Measurements from ENCODE around the gene ASGR2. TPM values are rescaled to one million over a fixed set of nuclear protein-coding genes. Genes with fewer than 3 reads are reported as not detected.
"Not testable (repeated sequence)": the region's sequence is repeated elsewhere in the genome, so short reads cannot be mapped to it uniquely, and the experiment has no call there.

Gene ASGR2
- total RNA-seq, result not detected

- no peak for DNase-seq
- no peak within 1 kb of the TSS for H3K4me3 Mint-ChIP-seq
- POLR2A ChIA-PET, result no interaction called here
- no peaks in the 10 kb centered on the region for H3K9me3 Mint-ChIP-seq (ENCODE audit: insufficient read depth)
- H3K36me3 Mint-ChIP-seq (ENCODE audit: low read depth), result no peaks in the 10 kb centered on the region
- ATAC-seq, result no peak
- H3K27ac Mint-ChIP-seq, result no peak within 1 kb of the TSS
- H3K27me3 Mint-ChIP-seq (ENCODE audit: low read depth), result peaks cover 3% of the 10 kb centered on the region
- CTCF ChIA-PET, result no interaction called here
- peaks cover 9% of the 10 kb centered on the region for H3K4me1 Mint-ChIP-seq (ENCODE audit: low read depth)
Observed at GRCh38 chr17:7114241-7114874, at the start of gene ASGR2. Gene ASGR2 (minus strand): TSS chr17:7114822. CDS start chr17:7114240, 582 bp downstream.

GRCh38 chr17:7159571-7159970 lies 44.9 kb upstream of the ASGR2 start:
- ATAC-seq; H3K36me3 Mint-ChIP-seq (ENCODE audit: low read depth); DNase-seq; H3K4me1 Mint-ChIP-seq (ENCODE audit: low read depth); CTCF ChIA-PET; H3K4me3 Mint-ChIP-seq; H3K9me3 Mint-ChIP-seq (ENCODE audit: insufficient read depth); H3K27ac Mint-ChIP-seq; POLR2A ChIA-PET; H3K27me3 Mint-ChIP-seq (ENCODE audit: low read depth): not testable (repeated sequence)

- POLR2A ChIA-PET; H3K9me3 Mint-ChIP-seq (ENCODE audit: insufficient read depth); H3K27ac Mint-ChIP-seq; H3K36me3 Mint-ChIP-seq (ENCODE audit: low read depth); DNase-seq; ATAC-seq; H3K4me1 Mint-ChIP-seq (ENCODE audit: low read depth); H3K4me3 Mint-ChIP-seq: not testable (repeated sequence)
- CTCF ChIA-PET, result interaction anchor here (2.4 kb wide), 1 partner anchor 21 kb away, joined by 8 read pairs; no protein-coding TSS in a partner anchor
- peaks cover 15% of the 10 kb centered on the region for H3K27me3 Mint-ChIP-seq (ENCODE audit: low read depth)
Observed at GRCh38 chr17:7158424-7158823, 43.8 kb upstream of the ASGR2 start.

GRCh38 chr17:7156342-7156940 lies 41.8 kb upstream of the ASGR2 start:
- Mint-ChIP-seq H3K9me3 (ENCODE audit: insufficient read depth) (no peaks in the 10 kb centered on the region), H3K4me1 (ENCODE audit: low read depth) (no peaks in the 10 kb centered on the region), H3K27me3 (ENCODE audit: low read depth) (peaks cover 20% of the 10 kb centered on the region), H3K4me3 (no peak overlapping the region), H3K27ac (no peak overlapping the region), H3K36me3 (ENCODE audit: low read depth) (no peaks in the 10 kb centered on the region)
- ChIA-PET POLR2A (interaction anchor here (0.7 kb wide), 1 partner anchor 396 kb away, joined by 3 read pairs; no protein-coding TSS in a partner anchor), CTCF (interaction anchor here (1.4 to 1.6 kb wide), 2 partner anchors 22 to 23 kb away, joined by 3 read pairs; no protein-coding TSS in a partner anchor)
- ATAC-seq, result no peak
- no peak for DNase-seq

GRCh38 chr17:7147772-7148171 lies 33.1 kb upstream of the ASGR2 start:
- no peaks in the 10 kb centered on the region for H3K4me1 Mint-ChIP-seq (ENCODE audit: low read depth)
- H3K9me3 Mint-ChIP-seq (ENCODE audit: insufficient read depth), result no peaks in the 10 kb centered on the region
- peaks cover 4% of the 10 kb centered on the region for H3K27me3 Mint-ChIP-seq (ENCODE audit: low read depth)
- ATAC-seq (no peak), DNase-seq (no peak)
- ChIA-PET POLR2A (no interaction called here), CTCF (interaction anchor here (1.0 to 1.4 kb wide), 2 partner anchors 96 to 102 kb away, joined by 5 read pairs; no protein-coding TSS in a partner anchor)
- no peak overlapping the region for H3K27ac Mint-ChIP-seq
- H3K36me3 Mint-ChIP-seq (ENCODE audit: low read depth), result no peaks in the 10 kb centered on the region
- H3K4me3 Mint-ChIP-seq, result no peak overlapping the region

- POLR2A ChIA-PET, result no interaction called here
- no peaks in the 10 kb centered on the region for H3K36me3 Mint-ChIP-seq (ENCODE audit: low read depth)
- no peaks in the 10 kb centered on the region for H3K4me1 Mint-ChIP-seq (ENCODE audit: low read depth)
- CTCF ChIA-PET, result no interaction called here
- no peaks in the 10 kb centered on the region for H3K9me3 Mint-ChIP-seq (ENCODE audit: insufficient read depth)
- no peaks in the 10 kb centered on the region for H3K27me3 Mint-ChIP-seq (ENCODE audit: low read depth)
- ATAC-seq (no peak), DNase-seq (no peak)
- H3K27ac Mint-ChIP-seq, result no peak overlapping the region
- H3K4me3 Mint-ChIP-seq, result no peak overlapping the region
Observed at GRCh38 chr17:7146115-7146514, 31.5 kb upstream of the ASGR2 start.

- Mint-ChIP-seq H3K4me3 (no peak overlapping the region), H3K9me3 (ENCODE audit: insufficient read depth) (no peaks in the 10 kb centered on the region), H3K36me3 (ENCODE audit: low read depth) (no peaks in the 10 kb centered on the region), H3K27me3 (ENCODE audit: low read depth) (no peaks in the 10 kb centered on the region), H3K4me1 (ENCODE audit: low read depth) (no peaks in the 10 kb centered on the region), H3K27ac (no peak overlapping the region)
- DNase-seq, result no peak
- ChIA-PET CTCF (interaction anchor here (1.6 kb wide), 1 partner anchor 12 kb away, joined by 3 read pairs; no protein-coding TSS in a partner anchor), POLR2A (no interaction called here)
- no peak for ATAC-seq
Observed at GRCh38 chr17:7144213-7144612, 29.6 kb upstream of the ASGR2 start.

GRCh38 chr17:7141824-7142223 lies 27.2 kb upstream of the ASGR2 start:
- DNase-seq, result no peak
- Mint-ChIP-seq H3K27me3 (ENCODE audit: low read depth) (no peaks in the 10 kb centered on the region), H3K27ac (no peak overlapping the region), H3K4me3 (no peak overlapping the region), H3K36me3 (ENCODE audit: low read depth) (no peaks in the 10 kb centered on the region), H3K9me3 (ENCODE audit: insufficient read depth) (no peaks in the 10 kb centered on the region), H3K4me1 (ENCODE audit: low read depth) (no peaks in the 10 kb centered on the region)
- ATAC-seq, result no peak
- CTCF ChIA-PET, result interaction anchor here (11.1 kb wide), 1 partner anchor 92 kb away, joined by 395 read pairs; the partner anchor contains the start of gene SLC16A11
- POLR2A ChIA-PET, result interaction anchor here (0.6 to 1.6 kb wide), 2 partner anchors 96 to 226 kb away, joined by 3 to 5 read pairs; no protein-coding TSS in a partner anchor

GRCh38 chr17:7139400-7139799 lies 24.8 kb upstream of the ASGR2 start:
- Mint-ChIP-seq H3K27me3 (ENCODE audit: low read depth) (no peaks in the 10 kb centered on the region), H3K9me3 (ENCODE audit: insufficient read depth) (no peaks in the 10 kb centered on the region), H3K4me3 (no peak overlapping the region), H3K27ac (no peak overlapping the region), H3K4me1 (ENCODE audit: low read depth) (no peaks in the 10 kb centered on the region), H3K36me3 (ENCODE audit: low read depth) (no peaks in the 10 kb centered on the region)
- ATAC-seq (no peak), DNase-seq (no peak)
- ChIA-PET CTCF (interaction anchor here (1.8 to 11.1 kb wide), 2 partner anchors 38 to 89 kb away, joined by 9 to 395 read pairs; partner anchors contain the start of gene SLC16A11), POLR2A (no interaction called here)

- no peaks in the 10 kb centered on the region for H3K27me3 Mint-ChIP-seq (ENCODE audit: low read depth)
- ChIA-PET CTCF (interaction anchor here (11.1 kb wide), 1 partner anchor 89 kb away, joined by 395 read pairs; the partner anchor contains the start of gene SLC16A11), POLR2A (no interaction called here)
- H3K9me3 Mint-ChIP-seq (ENCODE audit: insufficient read depth), result no peaks in the 10 kb centered on the region
- ATAC-seq, result no peak
- H3K4me3 Mint-ChIP-seq, result no peak overlapping the region
- no peak for DNase-seq
- no peak overlapping the region for H3K27ac Mint-ChIP-seq
- no peaks in the 10 kb centered on the region for H3K36me3 Mint-ChIP-seq (ENCODE audit: low read depth)
- H3K4me1 Mint-ChIP-seq (ENCODE audit: low read depth), result no peaks in the 10 kb centered on the region
Observed at GRCh38 chr17:7138800-7139381, 24.3 kb upstream of the ASGR2 start.

- DNase-seq, result no peak
- no peak for ATAC-seq
- Mint-ChIP-seq H3K4me1 (ENCODE audit: low read depth) (peaks cover 9% of the 10 kb centered on the region), H3K9me3 (ENCODE audit: insufficient read depth) (no peaks in the 10 kb centered on the region), H3K27me3 (ENCODE audit: low read depth) (peaks cover 3% of the 10 kb centered on the region), H3K27ac (no peak overlapping the region), H3K36me3 (ENCODE audit: low read depth) (no peaks in the 10 kb centered on the region), H3K4me3 (no peak overlapping the region)
- POLR2A ChIA-PET, result interaction anchor here (1.7 to 2.1 kb wide), 3 partner anchors 85 to 102 kb away, joined by 3 to 9 read pairs (median 6); partner anchors contain the start of gene SLC16A13
- CTCF ChIA-PET, result interaction anchor here (0.9 to 11.1 kb wide), 18 partner anchors 10 to 226 kb away, joined by 3 to 395 read pairs (median 4); partner anchors contain the start of genes SLC16A11 and SLC2A4
Observed at GRCh38 chr17:7137171-7137943, 22.7 kb upstream of the ASGR2 start.

All from activated CD8-positive, alpha-beta T cell treated with anti-CD3 and anti-CD28 coated beads, Interleukin-2, amount 10 ng/mL, durations not matched to agents 7 days and 5 days (primary cell).